GM13977 (cell line): ENCODE measurements around the gene C10orf90.

Experiments
- DNase-seq: peaks from one replicate; pipeline ENCODE4 v3.0.0; 2012; ENCODE audit warnings: low spot score
- CTCF ChIP-seq: IDR thresholded peaks from 2 replicates; pipeline ENCODE4 v1.5.1; 2012; ENCODE audit warnings: mild to moderate bottlenecking, control low read depth; ENCODE audit not compliant: insufficient read depth; ENCODE audit errors: extremely low read depth, missing control alignments
- in situ Hi-C: fragments of 300-500 bp; cut with MboI; formaldehyde crosslinking; loops from one replicate; pipeline ENCODE4 v1.12.0; 2022; ENCODE audit warnings: low sequenced_read_pairs, low pct_unique_long_range_greater_than_20kb, mixed read lengths, inconsistent platforms; ENCODE audit not compliant: unreplicated experiment

Gene C10orf90

GRCh38 chr10:126465771-126466170, 204.7 kb downstream of the C10orf90 start:
- TF ChIP-seq CTCF: no peak
- in situ Hi-C loops: no loop called here
- DNase-seq: no peak

GRCh38 chr10:126463286-126463685, 207.2 kb downstream of the C10orf90 start:
- in situ Hi-C loops: no loop called here
- no peak for DNase-seq

GRCh38 chr10:126461289-126461940, 209.1 kb downstream of the C10orf90 start:
- in situ Hi-C loops: no loop called here
- no peak for TF ChIP-seq CTCF

More at GRCh38 chr10:126463286-126463685, 207.2 kb downstream of the C10orf90 start:
- no peak for TF ChIP-seq CTCF

GRCh38 chr10:126459878-126460481, 210.5 kb downstream of the C10orf90 start:
- TF ChIP-seq CTCF: no peak
- in situ Hi-C loops: no loop called here
- no peak for DNase-seq

More at GRCh38 chr10:126461289-126461940, 209.1 kb downstream of the C10orf90 start:
- no peak for DNase-seq

GRCh38 chr10:126459032-126459831, 211.3 kb downstream of the C10orf90 start:
- no peak for TF ChIP-seq CTCF
- in situ Hi-C loops: no loop called here
- DNase-seq: no peak

GRCh38 chr10:126458466-126458865, 212.0 kb downstream of the C10orf90 start:
- no peak for TF ChIP-seq CTCF

More at GRCh38 chr10:126458466-126458865, 212.0 kb downstream of the C10orf90 start:
- in situ Hi-C loops: no loop called here
- no peak for DNase-seq
